ENCODE results near the gene TXNDC11.

The TXNDC11 gene

GRCh38 chr16:11692171-11692570, 50.5 kb downstream of the TXNDC11 start:
- TF ChIP-seq, protein P1, sequence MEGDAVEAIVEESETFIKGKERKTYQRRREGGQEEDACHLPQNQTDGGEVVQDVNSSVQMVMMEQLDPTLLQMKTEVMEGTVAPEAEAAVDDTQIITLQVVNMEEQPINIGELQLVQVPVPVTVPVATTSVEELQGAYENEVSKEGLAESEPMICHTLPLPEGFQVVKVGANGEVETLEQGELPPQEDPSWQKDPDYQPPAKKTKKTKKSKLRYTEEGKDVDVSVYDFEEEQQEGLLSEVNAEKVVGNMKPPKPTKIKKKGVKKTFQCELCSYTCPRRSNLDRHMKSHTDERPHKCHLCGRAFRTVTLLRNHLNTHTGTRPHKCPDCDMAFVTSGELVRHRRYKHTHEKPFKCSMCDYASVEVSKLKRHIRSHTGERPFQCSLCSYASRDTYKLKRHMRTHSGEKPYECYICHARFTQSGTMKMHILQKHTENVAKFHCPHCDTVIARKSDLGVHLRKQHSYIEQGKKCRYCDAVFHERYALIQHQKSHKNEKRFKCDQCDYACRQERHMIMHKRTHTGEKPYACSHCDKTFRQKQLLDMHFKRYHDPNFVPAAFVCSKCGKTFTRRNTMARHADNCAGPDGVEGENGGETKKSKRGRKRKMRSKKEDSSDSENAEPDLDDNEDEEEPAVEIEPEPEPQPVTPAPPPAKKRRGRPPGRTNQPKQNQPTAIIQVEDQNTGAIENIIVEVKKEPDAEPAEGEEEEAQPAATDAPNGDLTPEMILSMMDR (IDR thresholded peaks at IDR 0.05; ENCODE audit: insufficient read depth, low read depth, low read length, missing control alignments): no peak
- no peak for DNase-seq (ENCODE audit: low read depth)
- H3K4me3 ChIP-seq (ENCODE audit: low read length): no peak overlapping the region

- no peak overlapping the region for H3K4me3 ChIP-seq (ENCODE audit: low read length)
- DNase-seq (ENCODE audit: low read depth): no peak
- TF ChIP-seq, protein P1 (IDR thresholded peaks at IDR 0.05; ENCODE audit: insufficient read depth, low read depth, low read length, missing control alignments): no peak
These were observed 50.9 kb downstream of the TXNDC11 start for GRCh38 chr16:11691771-11692170.

GRCh38 chr16:11691235-11691634, 51.4 kb downstream of the TXNDC11 start:
- TF ChIP-seq, protein P1 (IDR thresholded peaks at IDR 0.05; ENCODE audit: insufficient read depth, low read depth, low read length, missing control alignments): no peak
- no peak overlapping the region for H3K4me3 ChIP-seq (ENCODE audit: low read length)
- DNase-seq (ENCODE audit: low read depth): no peak

- no peak overlapping the region for H3K4me3 ChIP-seq (ENCODE audit: low read length)
- TF ChIP-seq, protein P1 (IDR thresholded peaks at IDR 0.05; ENCODE audit: insufficient read depth, low read depth, low read length, missing control alignments): no peak
- DNase-seq (ENCODE audit: low read depth): no peak
These were observed 53.4 kb downstream of the TXNDC11 start for GRCh38 chr16:11689031-11689840.

DNA sequence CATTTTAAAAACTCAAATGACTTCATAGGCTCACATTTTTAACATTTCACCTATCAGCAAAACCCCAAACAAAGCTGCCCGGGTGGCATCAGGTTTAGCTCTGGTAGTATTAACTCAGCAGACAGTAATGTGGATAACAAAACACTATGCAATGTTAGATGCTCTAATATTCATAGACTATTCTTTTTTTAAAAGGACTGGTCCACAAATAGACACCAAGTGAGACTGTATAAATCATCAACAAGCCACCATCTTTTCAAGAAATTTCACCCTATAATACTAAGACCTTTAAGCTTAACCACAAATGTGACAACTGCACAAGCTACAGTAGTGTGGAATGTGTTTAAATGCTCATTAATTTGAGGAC, 54.2 kb downstream of the TXNDC11 start:
- DNase-seq (ENCODE audit: low read depth): no peak
- no peak overlapping the region for H3K4me3 ChIP-seq (ENCODE audit: low read length)
- TF ChIP-seq, protein P1 (IDR thresholded peaks at IDR 0.05; ENCODE audit: insufficient read depth, low read depth, low read length, missing control alignments): no peak

DNA sequence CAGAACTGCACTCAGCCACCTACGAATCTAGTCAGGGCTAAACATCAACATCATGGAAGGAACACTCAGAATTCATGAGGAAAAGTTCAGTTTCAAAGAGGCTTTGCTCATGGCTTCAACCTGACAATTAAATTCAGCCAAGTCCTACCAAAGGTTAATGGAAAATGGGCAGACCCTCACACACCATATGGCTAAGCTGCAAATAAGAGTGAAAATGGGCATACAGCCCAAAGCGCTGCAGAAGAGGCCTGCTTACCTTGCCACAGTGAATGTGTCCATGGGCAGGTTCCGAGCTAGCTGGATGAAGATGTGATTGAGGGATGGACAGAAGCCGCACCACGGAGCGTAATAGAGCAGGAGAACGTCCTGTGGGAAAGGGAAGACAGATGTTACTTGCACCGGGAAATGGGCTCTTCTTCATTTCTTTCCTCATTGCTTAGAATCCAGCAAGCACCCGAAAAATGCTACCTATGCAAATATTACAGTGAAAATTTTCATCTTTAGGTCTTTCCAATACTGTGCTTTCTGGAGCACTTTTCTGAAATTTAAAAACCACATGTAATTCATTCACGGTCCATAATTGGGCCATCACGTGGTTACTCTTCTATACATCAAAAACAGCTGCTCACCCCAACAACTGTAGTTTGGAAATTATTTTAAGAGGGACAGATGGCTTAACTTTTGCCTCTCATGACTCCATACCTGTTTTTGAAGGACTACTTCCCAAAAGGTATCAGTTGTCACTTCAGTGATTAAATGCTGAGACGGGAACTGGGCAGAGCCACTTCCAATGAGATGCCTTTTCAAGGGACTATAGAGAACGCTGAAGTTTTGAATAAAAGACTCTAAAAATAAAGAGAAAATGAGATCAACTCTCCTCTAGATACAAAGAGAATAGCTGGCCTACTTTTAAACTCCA, 54.8 kb downstream of the TXNDC11 start:
- TF ChIP-seq, protein P1 (IDR thresholded peaks at IDR 0.05; ENCODE audit: insufficient read depth, low read depth, low read length, missing control alignments): no peak
- no peak for DNase-seq (ENCODE audit: low read depth)
- H3K4me3 ChIP-seq (ENCODE audit: low read length): no peak overlapping the region
